Cardiac fibroblast (primary cell): Measurements from ENCODE around the gene PCED1B.
"Not testable (repeated sequence)": the region's sequence is repeated elsewhere in the genome, so short reads cannot be mapped to it uniquely, and the experiment has no call there.

Experiments
- DNase-seq, 2 donors: peaks; one replicate each; pipeline versions ENCODE4 v3.0.0 to v3.0.0-alpha.2; 2010; ENCODE audit warnings: low read depth in 2 of 2
- H3K4me3 ChIP-seq, 2 donors: replicated peaks in 1 of 2; 1 replicate in 1 of 2; 2 replicates in 1 of 2; pipeline ENCODE4 v1.5.1; 2011; ENCODE audit warnings: low read depth in 2 of 2, low read length in 2 of 2, mild to moderate bottlenecking in 2 of 2, moderate library complexity in 1 of 2
- CTCF ChIP-seq: IDR thresholded peaks from one replicate; pipeline ENCODE4 v1.5.1; 2011; ENCODE audit warnings: low read depth, mild to moderate bottlenecking, low read length, inconsistent platforms

The PCED1B gene

GRCh38 chr12:47160316-47161244, 81.2 kb downstream of the PCED1B start:
- peak in 1 of 2 donors; percentile 22 for DNase-seq
- H3K4me3 ChIP-seq: no peak overlapping the region
- TF ChIP-seq CTCF: no peak

- no peak for TF ChIP-seq CTCF
- H3K4me3 ChIP-seq: no peak overlapping the region
- DNase-seq: no peak
Observed at GRCh38 chr12:47164116-47164515, 84.7 kb downstream of the PCED1B start.

- peak; percentile 16 for TF ChIP-seq CTCF
- peak; percentile 45 to 47 for DNase-seq
- H3K4me3 ChIP-seq: no peak overlapping the region
Observed at GRCh38 chr12:47164724-47165439, 85.5 kb downstream of the PCED1B start.

- DNase-seq: peak in 1 of 2 donors; percentile 82
- no peak overlapping the region for H3K4me3 ChIP-seq
- TF ChIP-seq CTCF: no peak
Observed at GRCh38 chr12:47165934-47166333, 86.5 kb downstream of the PCED1B start.

GRCh38 chr12:47166365-47166764, 86.9 kb downstream of the PCED1B start:
- H3K4me3 ChIP-seq: no peak overlapping the region
- DNase-seq: no peak
- no peak for TF ChIP-seq CTCF

- DNase-seq, H3K4me3 ChIP-seq: not testable (repeated sequence)
Observed at GRCh38 chr12:47170281-47170680, 90.9 kb downstream of the PCED1B start.

- no peak overlapping the region for H3K4me3 ChIP-seq
- no peak for TF ChIP-seq CTCF
- DNase-seq: no peak
Observed at GRCh38 chr12:47178014-47178413, 98.6 kb downstream of the PCED1B start.

GRCh38 chr12:47182164-47182938, 102.9 kb downstream of the PCED1B start:
- DNase-seq, H3K4me3 ChIP-seq: not testable (repeated sequence)
